Measurements from ENCODE around the gene THOC2. TPM values are rescaled to one million over a fixed set of nuclear protein-coding genes. Genes with fewer than 3 reads are reported as not detected.
"Not testable (repeated sequence)": the region's sequence is repeated elsewhere in the genome, so short reads cannot be mapped to it uniquely, and the experiment has no call there.

Gene THOC2
- total RNA-seq (ENCODE audit: low replicate concordance), result 96.7 and 108 TPM in 2 replicates

- peak within 1 kb of the TSS; percentile 85 for H3K4me3 ChIP-seq (ENCODE audit: low read depth, low read length)
- TF ChIP-seq CTCF (IDR thresholded peaks at IDR 0.05; ENCODE audit: insufficient read depth, low read length), result peak; percentile 56
- peak; percentile 83 for DNase-seq (ENCODE audit: low read depth)
Observed at GRCh38 chrX:123732670-123733363, at the start of gene THOC2. Gene THOC2, minus strand, starts transcription at chrX:123733052. Its CDS starts 30 bp downstream, at chrX:123733022.

- not testable (repeated sequence) for DNase-seq (ENCODE audit: low read depth); H3K4me3 ChIP-seq (ENCODE audit: low read depth, low read length)
Observed at GRCh38 chrX:123781786-123782185, 48.9 kb upstream of the THOC2 start.

GRCh38 chrX:123779908-123780396 is 47.1 kb upstream of the THOC2 start:
- no peak overlapping the region for H3K4me3 ChIP-seq (ENCODE audit: low read depth, low read length)
- no peak for TF ChIP-seq CTCF (IDR thresholded peaks at IDR 0.05; ENCODE audit: insufficient read depth, low read length)
- DNase-seq (ENCODE audit: low read depth), result no peak

GRCh38 chrX:123773258-123773988 is 40.6 kb upstream of the THOC2 start:
- H3K4me3 ChIP-seq (ENCODE audit: low read depth, low read length), result no peak overlapping the region
- no peak for DNase-seq (ENCODE audit: low read depth)
- TF ChIP-seq CTCF (IDR thresholded peaks at IDR 0.05; ENCODE audit: insufficient read depth, low read length), result no peak

- no peak for TF ChIP-seq CTCF (IDR thresholded peaks at IDR 0.05; ENCODE audit: insufficient read depth, low read length)
- no peak overlapping the region for H3K4me3 ChIP-seq (ENCODE audit: low read depth, low read length)
- DNase-seq (ENCODE audit: low read depth), result no peak
Observed at GRCh38 chrX:123771449-123772064, 38.7 kb upstream of the THOC2 start.

- peak overlapping the region; percentile 55 for H3K4me3 ChIP-seq (ENCODE audit: low read depth, low read length)
- DNase-seq (ENCODE audit: low read depth), result peak; percentile 80
- TF ChIP-seq CTCF (IDR thresholded peaks at IDR 0.05; ENCODE audit: insufficient read depth, low read length), result no peak
Observed at GRCh38 chrX:123764967-123765871, 32.4 kb upstream of the THOC2 start.

- DNase-seq (ENCODE audit: low read depth); H3K4me3 ChIP-seq (ENCODE audit: low read depth, low read length): not testable (repeated sequence)
Observed at GRCh38 chrX:123759849-123760248, 27.0 kb upstream of the THOC2 start.

GRCh38 chrX:123757794-123758193 is 24.9 kb upstream of the THOC2 start:
- DNase-seq (ENCODE audit: low read depth), result not testable (repeated sequence)

More at GRCh38 chrX:123757794-123758193, 24.9 kb upstream of the THOC2 start:
- H3K4me3 ChIP-seq (ENCODE audit: low read depth, low read length), result not testable (repeated sequence)
